Liver (tissue), 9 donors: ENCODE measurements around the gene HS3ST4. TPM values are rescaled to one million over a fixed set of nuclear protein-coding genes. Genes with fewer than 3 reads are reported as not detected.

Experiments
- DNase-seq: peaks from one replicate; pipeline ENCODE4 v3.0.0-alpha.2; 2017; ENCODE audit warnings: low spot score
- H3K27ac ChIP-seq, 2 donors: one replicate each; pipeline ENCODE4 v1.7.0; 2013; ENCODE audit warnings: inconsistent platforms in 2 of 2, low read length in 2 of 2, control low read depth in 1 of 2, low read depth in 1 of 2, mild to moderate bottlenecking in 1 of 2
- H3K27me3 ChIP-seq, 4 donors: one replicate each; pipeline versions ENCODE4 v1.6.1 to v1.7.0; 2013; ENCODE audit warnings: low read length in 3 of 4, inconsistent platforms in 1 of 4, mild to moderate bottlenecking in 1 of 4, moderate library complexity in 1 of 4; ENCODE audit not compliant: control insufficient read depth in 4 of 4, insufficient read depth in 4 of 4
- H3K36me3 ChIP-seq, 4 donors: one replicate each; pipeline versions ENCODE4 v1.6.1 to v1.7.0; 2013; ENCODE audit warnings: low read length in 3 of 4, mild to moderate bottlenecking in 3 of 4, low read depth in 1 of 4, moderate library complexity in 1 of 4; ENCODE audit not compliant: control insufficient read depth in 4 of 4, insufficient read depth in 3 of 4
- H3K4me1 ChIP-seq, 4 donors: one replicate each; pipeline versions ENCODE4 v1.6.1 to v1.7.0; 2013; ENCODE audit warnings: low read length in 3 of 4, mild to moderate bottlenecking in 3 of 4, moderate library complexity in 1 of 4; ENCODE audit not compliant: control insufficient read depth in 4 of 4, insufficient read depth in 4 of 4
- H3K4me3 ChIP-seq, 3 donors: one replicate each; pipeline versions ENCODE4 v1.6.1 to v1.7.0; 2013; ENCODE audit warnings: low read length in 3 of 3, control low read depth in 1 of 3, low read depth in 1 of 3, mild to moderate bottlenecking in 1 of 3
- H3K9ac ChIP-seq, 2 donors: one replicate each; pipeline ENCODE4 v1.7.0; 2013; ENCODE audit warnings: low read length in 2 of 2, mild to moderate bottlenecking in 2 of 2, moderate library complexity in 2 of 2, control low read depth in 1 of 2, low read depth in 1 of 2
- H3K9me3 ChIP-seq, 4 donors: one replicate each; pipeline versions ENCODE4 v1.6.1 to v1.7.0; 2013; ENCODE audit warnings: low read length in 3 of 4; ENCODE audit not compliant: control insufficient read depth in 4 of 4
- ATF3 ChIP-seq: IDR thresholded peaks from 2 replicates; pipeline ENCODE4 v1.6.1; 2016; ENCODE audit warnings: antibody characterized with exemption
- CTCF ChIP-seq: fragments of 150-350 bp; IDR thresholded peaks from 2 replicates; pipeline ENCODE4 v1.5.1; 2017; ENCODE audit warnings: improper control_type of control experiment, low read depth, low read length; ENCODE audit not compliant: missing input control
- EGR1 ChIP-seq, 2 donors: IDR thresholded peaks; 2 replicates each; pipeline ENCODE4 v1.6.1; 2016 to 2018; ENCODE audit warnings: antibody characterized with exemption in 2 of 2, low read depth in 2 of 2
- FOXA1 ChIP-seq: IDR thresholded peaks from 2 replicates; pipeline ENCODE4 v1.6.1; 2016; ENCODE audit warnings: antibody characterized with exemption
- FOXA2 ChIP-seq: IDR thresholded peaks from 2 replicates; pipeline ENCODE4 v1.6.1; 2016; ENCODE audit warnings: antibody characterized with exemption
- GABPA ChIP-seq, 2 donors: IDR thresholded peaks in 1 of 2; conservative IDR thresholded peaks in 1 of 2; 2 replicates each; pipeline ENCODE4 v1.6.1; 2016; ENCODE audit warnings: antibody characterized with exemption in 2 of 2, mild to moderate bottlenecking in 1 of 2, moderate library complexity in 1 of 2
- HNF4A ChIP-seq, 2 donors: conservative IDR thresholded peaks; 2 replicates each; pipeline ENCODE4 v1.6.1; 2016; ENCODE audit warnings: antibody characterized with exemption in 2 of 2, mild to moderate bottlenecking in 2 of 2
- HNF4G ChIP-seq: IDR thresholded peaks from 2 replicates; pipeline ENCODE4 v1.6.1; 2016; ENCODE audit warnings: antibody characterized with exemption
- JUND ChIP-seq, 2 donors: IDR thresholded peaks; 2 replicates each; pipeline ENCODE4 v1.6.1; 2016; ENCODE audit warnings: antibody characterized with exemption in 2 of 2
- MAX ChIP-seq: IDR thresholded peaks from 2 replicates; pipeline ENCODE4 v1.6.1; 2016; ENCODE audit warnings: antibody characterized with exemption
- NR2F2 ChIP-seq: IDR thresholded peaks from 2 replicates; pipeline ENCODE4 v1.6.1; 2016; ENCODE audit warnings: antibody characterized with exemption
- REST ChIP-seq: IDR thresholded peaks from 2 replicates; pipeline ENCODE4 v1.6.1; 2016; ENCODE audit warnings: antibody characterized with exemption, mild to moderate bottlenecking
- SP1 ChIP-seq: IDR thresholded peaks from 2 replicates; pipeline ENCODE4 v1.6.1; 2018; ENCODE audit warnings: antibody characterized with exemption, mild to moderate bottlenecking
- TAF1 ChIP-seq: conservative IDR thresholded peaks from 2 replicates; pipeline ENCODE4 v1.6.1; 2016; ENCODE audit warnings: antibody characterized with exemption, mild to moderate bottlenecking
- YY1 ChIP-seq: IDR thresholded peaks from 2 replicates; pipeline ENCODE4 v1.6.1; 2016; ENCODE audit warnings: antibody characterized with exemption, mild to moderate bottlenecking
- ZBTB33 ChIP-seq: IDR thresholded peaks from 2 replicates; pipeline ENCODE4 v1.6.1; 2016; ENCODE audit warnings: antibody characterized with exemption
- WGBS: extraction: QIAGEN DNeasy Blood & Tissue Kit; methylation state at CpG from one replicate; pipeline ENCODE4 v1.1.7; 2013; 5-methylcytosine and 5-hydroxymethylcytosine counted together
- polyA plus RNA-seq, 2 donors: library from polyadenylated mRNA; stranded (reverse) in 1 of 2; unstranded in 1 of 2; fragments of 200-250 nt in 1 of 2; fragments of >200 nt in 1 of 2; fragmentation: Nextera tagmentation in 1 of 2; extraction: Ambion mirVana in 1 of 2; gene quantifications; one replicate each; pipeline versions ENCODE4 v1.2.1 to v1.2.3, GENCODE V29; 2013 to 2015
- total RNA-seq, 2 donors: library from RNA; depleted of rRNA; stranded (reverse); fragments of >200 nt; gene quantifications; one replicate each; pipeline ENCODE4 v1.2.3, GENCODE V29; 2014
- donor health status: healthy.
- donor health status: healthy.
- donor health status: healthy.
- donor health status: healthy.
- donor health status: healthy.

HS3ST4 gene
- total and polyA plus RNA-seq, 4 donors: not detected

GRCh38 chr16:26149364-26150190 is 457.8 kb downstream of the HS3ST4 start:
- no peak for DNase-seq
- Histone ChIP-seq H3K4me3 (no peak overlapping the region), H3K27me3 (peaks cover 0 to 4% (median 0%) of the 10 kb centered on the region in 4 donors), H3K9me3 (no peaks in the 10 kb centered on the region), H3K27ac (no peak overlapping the region), H3K36me3 (no peaks in the 10 kb centered on the region), H3K9ac (no peak overlapping the region), H3K4me1 (no peaks in the 10 kb centered on the region)
- WGBS: 68% methylated on average over 5 of the region's 5 CpGs
- TF ChIP-seq CTCF: no peak
- TF ChIP-seq FOXA2: no peak
- no peak for TF ChIP-seq EGR1 (IDR thresholded peaks at IDR 0.05; ENCODE audit: low read depth in 2 of 2)
- TF ChIP-seq HNF4G: no peak
- TF ChIP-seq ZBTB33: no peak
- TF ChIP-seq FOXA1: no peak
- no peak for TF ChIP-seq NR2F2
- no peak for TF ChIP-seq ATF3
- no peak for TF ChIP-seq REST

- Histone ChIP-seq H3K9me3 (no peaks in the 10 kb centered on the region), H3K9ac (no peak overlapping the region), H3K36me3 (no peaks in the 10 kb centered on the region), H3K27me3 (peaks cover 0 to 3% (median 0%) of the 10 kb centered on the region in 4 donors), H3K4me1 (no peaks in the 10 kb centered on the region), H3K4me3 (no peak overlapping the region), H3K27ac (no peak overlapping the region)
- WGBS: 39% methylated on average over 1 of the region's 1 CpG
- TF ChIP-seq NR2F2: no peak
- TF ChIP-seq HNF4A (conservative IDR thresholded peaks at IDR 0.05): no peak
- TF ChIP-seq YY1: no peak
- no peak for TF ChIP-seq ZBTB33
- no peak for TF ChIP-seq JUND (IDR thresholded peaks at IDR 0.05)
- TF ChIP-seq TAF1: no peak
- TF ChIP-seq GABPA (IDR thresholded peaks at IDR 0.05 in 1 of 2, conservative IDR thresholded peaks at IDR 0.05 in 1 of 2): no peak
- TF ChIP-seq FOXA2: no peak
- no peak for TF ChIP-seq SP1
- TF ChIP-seq HNF4G: no peak
- no peak for TF ChIP-seq FOXA1
- no peak for TF ChIP-seq REST
- no peak for TF ChIP-seq EGR1 (IDR thresholded peaks at IDR 0.05; ENCODE audit: low read depth in 2 of 2)
- TF ChIP-seq MAX: no peak
- DNase-seq: no peak
These were observed 463.5 kb downstream of the HS3ST4 start for GRCh38 chr16:26155221-26155620.
